Bone marrow (tissue), 2 donors: Measurements from ENCODE around the gene PCNA.
"Not testable (repeated sequence)": the region's sequence is repeated elsewhere in the genome, so short reads cannot be mapped to it uniquely, and the experiment has no call there.

Experiments used
- DNase-seq, 2 donors: peaks; one replicate each; lab custom pipeline; 2025; lab: John Stamatoyannopoulos, UW

PCNA gene

GRCh38 chr20:5141615-5142014 lies 21.9 kb upstream of the PCNA start:
- DNase-seq: no peak

- no peak for DNase-seq
Observed at GRCh38 chr20:5140195-5140594, 20.4 kb upstream of the PCNA start.

GRCh38 chr20:5136096-5136495 lies 16.3 kb upstream of the PCNA start:
- no peak for DNase-seq

- DNase-seq: no peak
Observed at GRCh38 chr20:5135363-5136012, 15.7 kb upstream of the PCNA start.

- no peak for DNase-seq
Observed at GRCh38 chr20:5133998-5134397, 14.2 kb upstream of the PCNA start.

- no peak for DNase-seq
Observed at GRCh38 chr20:5131502-5131901, 11.7 kb upstream of the PCNA start.

- DNase-seq: no peak
Observed at GRCh38 chr20:5128886-5129285, 9.1 kb upstream of the PCNA start.

GRCh38 chr20:5127859-5128424 lies 8.2 kb upstream of the PCNA start:
- DNase-seq: no peak

- DNase-seq: peak; percentile 40 to 55
Observed at GRCh38 chr20:5127204-5127858, 7.6 kb upstream of the PCNA start.

- peak; percentile 96 to 98 for DNase-seq
Observed at GRCh38 chr20:5126512-5127203, 6.9 kb upstream of the PCNA start, which contains the start of gene CDS2. Gene CDS2 (plus strand): TSS chr20:5127008. CDS start chr20:5127093, 85 bp downstream.

- DNase-seq: no peak
Observed at GRCh38 chr20:5122873-5123260, 3.1 kb upstream of the PCNA start.

- no peak for DNase-seq
Observed at GRCh38 chr20:5120185-5120476, 373 bp upstream of the PCNA start.

GRCh38 chr20:5119143-5119434 lies 669 bp downstream of the PCNA start:
- no peak for DNase-seq

- DNase-seq: no peak
Observed at GRCh38 chr20:5118220-5119142, 1.3 kb downstream of the PCNA start.

GRCh38 chr20:5116875-5117274 lies 2.9 kb downstream of the PCNA start:
- DNase-seq: no peak

GRCh38 chr20:5114403-5114802 lies 5.4 kb downstream of the PCNA start:
- DNase-seq: no peak

- DNase-seq: no peak
Observed at GRCh38 chr20:5113615-5113986, 6.2 kb downstream of the PCNA start.

- DNase-seq: no peak
Observed at GRCh38 chr20:5109276-5109675, 10.5 kb downstream of the PCNA start.

GRCh38 chr20:5104479-5104878 lies 15.3 kb downstream of the PCNA start:
- DNase-seq: no peak

GRCh38 chr20:5100684-5101347 lies 18.9 kb downstream of the PCNA start:
- peak; percentile 33 to 37 for DNase-seq

GRCh38 chr20:5099909-5100308 lies 19.8 kb downstream of the PCNA start:
- not testable (repeated sequence) for DNase-seq

GRCh38 chr20:5099009-5099408 lies 20.7 kb downstream of the PCNA start:
- not testable (repeated sequence) for DNase-seq
